ENCODE measurements around the gene GREB1L.

GREB1L gene

DNA sequence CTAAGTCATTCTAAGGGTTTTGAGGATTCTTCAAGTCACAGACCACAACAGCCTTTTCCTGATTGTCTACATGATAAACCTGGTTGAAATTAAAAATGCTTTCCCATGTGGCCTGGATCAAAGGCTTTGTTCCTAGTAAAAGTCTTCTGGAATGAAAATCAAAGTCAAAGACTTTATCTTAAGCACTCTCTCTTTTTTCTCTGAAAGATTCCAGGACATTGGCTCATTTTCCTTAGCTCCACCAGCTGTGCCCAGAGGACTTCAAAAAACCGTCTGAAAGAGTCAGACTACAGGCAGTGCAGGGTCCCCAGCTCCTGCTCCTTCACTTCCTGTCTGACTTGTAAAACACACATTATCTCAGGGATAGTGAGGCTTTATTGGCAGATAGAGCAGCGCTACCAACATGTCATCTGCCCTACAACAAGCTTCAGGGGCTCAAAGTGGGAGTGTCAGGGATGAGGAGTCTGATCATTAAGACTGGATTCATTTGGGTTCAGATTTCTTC, 210.3 kb downstream of the GREB1L start:
- DNase-seq = no peak

DNA sequence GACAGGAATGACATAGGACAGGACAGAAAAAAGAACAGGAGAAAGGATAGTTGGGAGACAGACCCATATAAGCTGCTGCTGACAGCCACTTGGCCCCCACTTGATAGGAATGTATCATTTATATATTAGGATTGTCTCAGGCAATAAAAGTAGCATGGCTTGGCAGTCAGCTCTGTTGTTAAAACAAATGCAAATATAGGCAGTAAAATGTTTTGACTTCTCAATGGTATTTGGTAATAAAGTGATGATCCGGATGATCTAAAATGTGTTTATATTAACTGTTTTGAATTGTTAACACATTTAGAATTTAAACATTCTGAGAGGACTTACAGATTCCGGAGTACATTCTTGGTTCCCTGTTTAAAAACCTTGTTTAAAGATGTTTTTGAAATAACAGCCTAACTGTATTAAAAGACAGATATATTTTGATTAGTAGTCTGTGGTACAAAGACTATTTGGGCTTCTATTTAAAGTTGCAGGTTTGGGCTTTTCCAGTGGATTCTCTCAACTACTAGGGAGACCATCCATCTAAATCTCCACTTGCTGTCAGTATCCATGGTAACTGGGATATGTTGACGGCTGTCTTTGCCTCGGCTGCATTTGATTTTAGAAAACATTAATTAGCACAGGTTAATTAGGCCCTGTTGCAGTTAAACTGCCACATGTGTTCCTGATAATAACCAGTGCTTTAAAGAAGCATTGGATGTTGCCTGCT, 210.9 kb downstream of the GREB1L start:
- DNase-seq = no peak

- DNase-seq = no peak
Observed at GRCh38 chr18:21453511-21453901, 211.5 kb downstream of the GREB1L start.

- no peak for DNase-seq
Observed at GRCh38 chr18:21454725-21455124, 212.7 kb downstream of the GREB1L start.

GRCh38 chr18:21456428-21457178, 214.6 kb downstream of the GREB1L start:
- no peak for DNase-seq

DNA sequence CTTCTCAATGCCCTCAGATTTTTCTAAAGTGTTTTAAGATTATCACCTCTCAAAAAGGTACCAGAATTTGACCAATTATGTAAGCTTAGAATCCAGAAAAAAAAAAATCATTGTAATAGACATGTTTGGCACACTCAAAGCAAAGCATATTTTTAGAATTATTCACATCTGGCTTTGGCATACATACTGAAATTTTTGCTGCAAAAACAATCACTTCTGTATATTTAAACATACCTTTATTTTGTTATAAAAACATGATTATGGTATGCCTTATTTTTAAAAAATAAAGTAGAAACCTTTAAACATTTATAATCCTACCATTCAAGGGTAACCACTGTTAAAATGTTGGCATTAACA, 215.1 kb downstream of the GREB1L start:
- no peak for DNase-seq

GRCh38 chr18:21458310-21458709, 216.3 kb downstream of the GREB1L start:
- no peak for DNase-seq

DNA sequence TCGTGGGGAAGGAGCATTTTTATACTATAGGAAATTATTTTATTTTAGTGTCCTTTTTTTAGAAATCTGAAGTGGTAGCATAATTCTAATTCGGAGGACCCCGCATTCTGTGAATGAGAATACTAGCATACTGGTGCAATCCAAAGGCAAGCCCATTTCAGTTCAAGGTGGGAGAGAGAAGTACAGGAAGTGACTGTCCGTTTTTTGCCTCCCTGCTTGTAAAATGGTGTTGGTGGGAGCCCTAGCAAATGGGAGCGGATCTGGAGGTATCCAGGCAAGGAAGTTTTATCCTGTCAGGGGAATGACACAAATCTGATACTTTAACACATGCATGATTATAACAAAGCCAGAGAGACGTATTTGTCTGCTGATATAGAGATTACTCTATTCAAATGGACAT, 216.8 kb downstream of the GREB1L start:
- no peak for DNase-seq

DNA sequence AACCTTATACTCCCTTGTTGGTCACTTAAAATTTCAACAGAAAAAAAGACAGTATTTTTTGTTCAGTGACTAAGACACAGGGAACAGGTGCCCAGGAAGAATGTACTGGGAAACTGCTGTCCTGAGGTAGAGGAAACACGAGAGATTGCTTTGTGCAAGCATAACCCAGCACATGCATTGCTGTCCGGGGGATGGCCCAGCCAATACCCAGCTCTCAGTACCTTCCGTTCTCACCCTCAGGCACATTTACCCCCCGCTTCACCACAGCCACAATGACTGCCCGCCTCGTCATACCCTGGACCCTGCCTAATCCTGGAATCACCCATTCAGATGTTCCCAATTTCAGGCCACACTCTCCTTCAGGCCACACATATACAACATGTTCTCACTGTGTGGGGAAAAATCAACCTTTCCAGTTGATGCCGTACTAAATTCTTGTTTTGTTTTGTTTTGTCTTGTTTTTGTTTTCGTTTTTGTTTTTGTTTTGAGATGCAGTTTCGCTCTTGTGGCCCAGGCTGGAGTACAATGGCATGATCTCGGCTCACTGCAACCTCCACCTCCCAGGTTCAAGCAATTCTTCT, 217.8 kb downstream of the GREB1L start:
- no peak for DNase-seq

GRCh38 chr18:21461460-21461859, 219.4 kb downstream of the GREB1L start:
- no peak for DNase-seq

GRCh38 chr18:21463718-21464117, 221.7 kb downstream of the GREB1L start:
- DNase-seq = no peak

GRCh38 chr18:21468514-21469164, 226.6 kb downstream of the GREB1L start:
- no peak for DNase-seq

DNA sequence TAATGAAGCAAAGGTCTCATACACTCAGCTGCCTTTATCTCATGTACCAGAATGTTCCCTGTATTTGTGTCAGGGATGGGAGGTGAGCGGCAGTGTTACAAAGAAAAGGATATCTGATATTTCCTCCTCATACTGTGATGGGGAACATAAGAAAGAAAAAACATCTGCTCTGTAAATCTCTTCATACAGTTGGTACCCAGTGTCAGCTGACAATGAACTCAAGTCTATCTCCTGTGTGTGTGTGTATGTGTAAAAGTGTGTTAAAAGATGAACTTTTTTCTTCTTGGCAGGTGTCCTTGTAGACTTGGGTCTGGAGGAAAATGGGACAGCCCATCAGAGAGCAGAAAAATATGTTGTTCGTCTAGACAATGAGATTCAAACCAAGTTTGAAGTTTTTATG, 230.7 kb downstream of the GREB1L start:
- no peak for DNase-seq

- no peak for DNase-seq
Observed at GRCh38 chr18:21474621-21475020, 232.6 kb downstream of the GREB1L start.

- no peak for DNase-seq
Observed at GRCh38 chr18:21479721-21480120, 237.7 kb downstream of the GREB1L start.

DNA sequence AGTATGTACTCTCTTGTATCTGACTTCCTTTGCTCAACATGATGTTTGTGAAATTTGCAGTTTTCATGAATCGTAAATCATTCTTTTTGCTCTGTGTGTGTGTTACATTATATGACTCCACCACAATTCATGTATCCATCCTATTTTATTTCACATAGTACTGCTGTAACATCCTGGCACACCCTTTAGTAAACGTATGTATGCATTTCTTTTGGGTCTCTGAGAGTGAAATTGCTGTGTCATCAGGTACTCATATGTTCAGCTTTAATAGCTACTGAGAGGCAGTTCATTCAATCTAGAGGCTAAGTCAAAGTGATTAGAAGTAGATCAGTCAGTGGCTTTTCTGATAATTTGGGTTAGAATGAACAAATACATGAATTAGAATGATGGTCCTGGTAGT, 239.7 kb downstream of the GREB1L start:
- DNase-seq = no peak

GRCh38 chr18:21483051-21483450, 241.0 kb downstream of the GREB1L start:
- DNase-seq = no peak

GRCh38 chr18:21484851-21485636, 243.0 kb downstream of the GREB1L start:
- no peak for DNase-seq

GRCh38 chr18:21486905-21487437, 244.9 kb downstream of the GREB1L start:
- DNase-seq = no peak

DNA sequence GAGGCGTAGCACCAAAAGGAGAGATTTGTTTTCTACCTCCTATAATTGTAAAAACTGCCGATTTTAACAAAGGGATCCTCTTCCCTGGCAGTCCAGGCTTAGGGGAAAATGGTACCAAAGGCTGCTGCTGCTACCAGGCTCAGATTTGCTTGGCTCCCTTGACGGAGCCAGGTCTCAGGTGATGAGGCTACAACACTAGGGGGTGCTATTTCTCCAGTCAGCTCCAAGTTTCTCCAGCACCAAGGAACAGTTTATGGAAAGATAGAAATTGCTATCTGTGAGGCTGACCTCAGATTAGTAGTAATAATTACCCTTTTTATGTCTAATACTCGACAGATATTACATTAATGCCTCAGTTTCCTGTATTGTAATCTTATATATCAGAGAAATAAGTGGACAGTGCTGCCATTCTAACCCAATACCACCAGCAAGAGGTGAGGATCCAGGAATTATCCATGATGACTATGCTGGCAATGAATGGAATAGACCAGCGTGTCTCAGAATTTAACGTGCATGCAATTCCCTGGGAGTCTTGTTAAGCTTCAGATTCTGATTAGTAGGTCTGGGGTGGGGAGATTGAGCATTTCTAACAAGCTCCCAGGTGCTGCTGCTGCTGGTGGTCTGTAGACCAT, 247.2 kb downstream of the GREB1L start:
- peak; percentile 73 for DNase-seq

DNA sequence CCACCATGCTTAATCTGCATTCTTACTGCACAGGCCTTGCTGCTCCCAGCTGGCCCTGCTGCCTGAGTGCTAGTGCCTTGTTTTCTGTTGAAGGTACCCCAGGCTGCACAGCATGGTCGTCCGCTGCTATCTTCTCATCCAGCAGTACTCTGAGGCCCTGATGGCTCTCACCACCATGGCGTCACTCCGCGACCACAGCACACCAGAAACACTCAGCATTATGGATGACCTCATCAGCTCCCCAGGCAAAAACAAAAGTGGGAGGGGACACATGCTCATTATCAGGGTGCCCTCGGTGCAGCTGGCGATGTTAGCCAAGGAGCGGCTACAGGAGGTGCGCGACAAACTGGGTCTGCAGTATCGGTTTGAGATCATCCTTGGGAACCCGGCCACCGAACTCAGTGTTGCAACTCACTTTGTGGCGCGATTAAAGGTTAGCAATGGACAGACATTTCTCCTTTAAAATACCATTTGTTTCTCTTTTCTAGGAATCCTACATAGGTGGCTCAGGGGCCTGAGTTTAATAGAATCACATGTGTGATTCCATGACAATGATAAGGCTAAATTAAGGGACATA, 248.0 kb downstream of the GREB1L start:
- DNase-seq = no peak

GRCh38 chr18:21490748-21491147, 248.7 kb downstream of the GREB1L start:
- no peak for DNase-seq
